Thoracic aorta (tissue), 2 donors: ENCODE measurements around the gene RSBN1L. TPM values are rescaled to one million over a fixed set of nuclear protein-coding genes. Genes with fewer than 3 reads are reported as not detected.
A peak's percentile ranks its signal among the peaks of the same experiment; 100 is the strongest.

Source experiments
- ATAC-seq: fragments of 150-250 bp; one replicate; pipeline ENCODE4 v1.8.0; 2017; ENCODE audit warnings: low read depth; ENCODE audit not compliant: insufficient number of reproducible peaks, low FRiP score
- DNase-seq: peaks from one replicate; pipeline ENCODE4 v3.0.0-alpha.2; 2020; ENCODE audit warnings: low spot score
- H3K27ac ChIP-seq, 2 donors: fragments of 200-600 bp; sonication (generic); 1 replicate in 1 of 2; 2 replicates in 1 of 2; pipeline ENCODE4 v1.5.1; 2016; ENCODE audit warnings: mild to moderate bottlenecking in 2 of 2, moderate library complexity in 2 of 2
- H3K27me3 ChIP-seq: fragments of 200-600 bp; sonication (generic); replicated peaks from 2 replicates; pipeline ENCODE4 v1.6.0; 2016; ENCODE audit warnings: mild to moderate bottlenecking; ENCODE audit not compliant: insufficient read depth
- H3K36me3 ChIP-seq: fragments of 200-600 bp; sonication (generic); one replicate; pipeline ENCODE4 v1.5.1; 2016
- H3K4me1 ChIP-seq, 2 donors: fragments of 200-600 bp; sonication (generic); 1 replicate in 1 of 2; 2 replicates in 1 of 2; pipeline versions ENCODE4 v1.5.1 to v1.6.0; 2016; ENCODE audit warnings: low read depth in 2 of 2, mild to moderate bottlenecking in 1 of 2; ENCODE audit not compliant: control insufficient read depth in 1 of 2
- H3K4me3 ChIP-seq: fragments of 200-600 bp; sonication (generic); 2 replicates; pipeline ENCODE4 v1.5.1; 2016; ENCODE audit warnings: mild to moderate bottlenecking
- H3K9me3 ChIP-seq: fragments of 200-600 bp; sonication (generic); 2 replicates; pipeline ENCODE4 v1.5.1; 2016
- CTCF ChIP-seq: fragments of 200-600 bp; sonication (generic); IDR thresholded peaks from one replicate; pipeline ENCODE4 v1.5.1; 2019; ENCODE audit warnings: antibody characterized with exemption
- total RNA-seq, 2 donors: library from RNA; depleted of rRNA; stranded (reverse); fragments of >200 nt; gene quantifications; one replicate each; pipeline versions ENCODE4 v1.1.0 to v1.2.3, GENCODE V29; 2016

RSBN1L gene
- total RNA-seq, 2 donors from 2014 or later, result 14.8 to 27.7 TPM

GRCh38 chr7:77757589-77757988 lies 61.3 kb downstream of the RSBN1L start:
- no peak for ATAC-seq

GRCh38 chr7:77759294-77759889 lies 63.1 kb downstream of the RSBN1L start:
- DNase-seq (peak; percentile 25), ATAC-seq (no peak)
- TF ChIP-seq CTCF, result peak; percentile 84
- Histone ChIP-seq H3K4me1 (peaks cover 7 to 17% of the 10 kb centered on the region in 2 donors), H3K27me3 (no peaks in the 10 kb centered on the region), H3K4me3 (no peak overlapping the region), H3K36me3 (no peaks in the 10 kb centered on the region), H3K9me3 (no peaks in the 10 kb centered on the region), H3K27ac (no peak overlapping the region)

More at GRCh38 chr7:77757589-77757988, 61.3 kb downstream of the RSBN1L start:
- Histone ChIP-seq H3K27ac (no peak overlapping the region), H3K4me1 (peaks cover 6 to 7% of the 10 kb centered on the region in 2 donors), H3K36me3 (no peaks in the 10 kb centered on the region), H3K4me3 (no peak overlapping the region), H3K9me3 (no peaks in the 10 kb centered on the region), H3K27me3 (no peaks in the 10 kb centered on the region)
- no peak for DNase-seq
- TF ChIP-seq CTCF, result no peak

- Histone ChIP-seq H3K4me1 (peaks cover 11 to 17% of the 10 kb centered on the region in 2 donors), H3K4me3 (no peak overlapping the region), H3K27ac (no peak overlapping the region), H3K27me3 (no peaks in the 10 kb centered on the region), H3K9me3 (no peaks in the 10 kb centered on the region), H3K36me3 (no peaks in the 10 kb centered on the region)
- TF ChIP-seq CTCF, result no peak
- no peak for ATAC-seq
- DNase-seq, result no peak
Observed at GRCh38 chr7:77760809-77761453, 64.7 kb downstream of the RSBN1L start.

GRCh38 chr7:77765481-77765880 lies 69.2 kb downstream of the RSBN1L start:
- no peak for ATAC-seq
- no peak for DNase-seq
- no peaks in the 10 kb centered on the region for H3K9me3 ChIP-seq
- H3K36me3 ChIP-seq, result peaks cover 4% of the 10 kb centered on the region
- no peak overlapping the region for H3K4me3 ChIP-seq
- no peaks in the 10 kb centered on the region for H3K27me3 ChIP-seq
- peaks cover 6 to 11% of the 10 kb centered on the region in 2 donors for H3K4me1 ChIP-seq
- no peak overlapping the region for H3K27ac ChIP-seq
- no peak for TF ChIP-seq CTCF

- Histone ChIP-seq H3K27ac (no peak overlapping the region), H3K9me3 (no peaks in the 10 kb centered on the region), H3K27me3 (no peaks in the 10 kb centered on the region), H3K4me1 (peaks cover 6 to 11% of the 10 kb centered on the region in 2 donors), H3K4me3 (no peak overlapping the region), H3K36me3 (peaks cover 4% of the 10 kb centered on the region)
- no peak for ATAC-seq
- DNase-seq, result no peak
- no peak for TF ChIP-seq CTCF
Observed at GRCh38 chr7:77765906-77766800, 69.9 kb downstream of the RSBN1L start.
